ENCODE data around the gene NAPSA.
A peak's percentile ranks its signal among the peaks of the same experiment; 100 is the strongest.

The NAPSA gene

DNA sequence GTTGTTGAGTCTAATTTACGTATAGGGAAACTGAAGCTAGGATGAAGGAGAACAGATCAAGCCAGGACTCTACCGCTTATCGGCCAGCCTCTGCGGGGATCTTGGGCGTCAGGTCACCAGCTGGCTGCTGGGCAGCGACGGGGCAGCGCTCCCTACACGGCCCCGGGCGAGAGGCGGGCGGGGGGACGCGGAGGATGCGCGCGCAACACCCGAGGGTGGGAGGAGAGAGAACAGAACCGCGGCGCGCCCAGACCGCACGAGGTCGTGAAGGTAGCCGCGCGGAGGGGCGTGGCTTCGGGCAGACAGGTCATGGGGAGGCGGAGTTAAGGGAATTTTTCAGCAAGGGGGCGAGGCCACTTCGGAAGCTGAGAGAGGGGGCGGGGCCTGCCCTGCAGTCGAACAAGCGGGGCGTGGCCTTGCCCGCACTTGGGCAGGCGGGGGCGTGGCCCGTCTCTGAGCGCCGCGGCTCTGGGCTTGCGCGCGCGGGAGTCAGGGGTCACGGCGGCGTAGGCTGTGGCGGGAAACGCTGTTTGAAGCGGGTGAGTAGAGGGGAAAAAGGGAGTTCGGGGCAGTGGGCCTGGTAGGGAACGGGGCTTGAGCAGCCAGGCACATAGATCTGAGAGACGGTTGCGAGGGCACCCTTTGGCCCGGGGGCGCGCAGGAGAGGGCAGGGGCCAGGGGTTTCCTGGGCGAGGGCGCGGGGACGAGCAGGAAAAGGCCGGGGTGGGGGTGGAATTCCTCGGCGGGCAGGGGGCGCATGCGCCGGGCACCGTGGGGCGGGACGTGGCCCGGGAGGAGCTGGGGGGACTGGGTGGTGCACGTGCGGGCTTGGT is 18.6 kb upstream of the NAPSA start, which contains the start of gene POLD1:
Gene POLD1 (plus strand): TSS at position 496 of the 833 bp plus-strand sequence. CDS start 14,505 bp downstream, outside the sequence.
- peak; percentile 97 to 98 for DNase-seq

DNA sequence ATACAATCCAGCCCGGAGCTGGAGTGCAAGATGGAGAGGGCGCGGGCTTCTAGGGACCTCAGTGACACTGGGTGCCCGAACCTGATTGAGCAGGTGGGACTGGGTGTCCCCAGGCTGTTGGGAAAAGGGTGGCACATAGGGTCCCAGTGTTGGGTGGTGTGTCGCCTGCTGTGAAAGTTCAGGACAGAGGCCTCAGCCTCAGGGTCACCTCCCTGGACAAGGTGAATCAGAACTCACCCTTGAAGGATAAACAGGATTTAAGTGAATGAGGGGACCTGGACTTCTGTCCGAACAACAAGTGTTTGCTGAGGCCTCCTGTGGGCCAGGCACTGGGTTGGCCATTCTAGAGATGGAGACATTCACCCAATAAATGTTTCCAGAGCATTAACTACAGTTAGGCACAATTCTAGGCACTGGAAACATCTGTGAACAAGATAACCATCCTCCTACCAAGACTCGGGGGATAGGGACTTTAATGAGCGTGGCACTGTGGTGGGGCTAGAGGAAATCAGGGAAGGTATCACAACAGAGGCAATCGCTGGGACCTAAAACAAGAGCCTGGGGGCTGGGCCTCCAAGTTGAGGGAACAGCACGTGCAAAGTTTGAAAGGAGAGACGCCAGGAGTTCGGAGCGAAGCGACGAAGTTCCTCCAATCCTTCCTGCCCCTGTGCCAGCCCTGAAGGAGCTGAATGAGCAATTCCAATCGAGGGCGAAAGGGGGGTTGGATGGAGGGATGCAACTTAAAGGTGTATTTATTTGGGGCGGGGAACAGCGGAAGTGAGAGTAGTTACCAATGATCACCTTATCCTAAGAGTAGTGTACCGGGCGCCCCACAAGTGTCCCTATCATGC is 17.8 kb upstream of the NAPSA start:
- DNase-seq, result no peak

DNA sequence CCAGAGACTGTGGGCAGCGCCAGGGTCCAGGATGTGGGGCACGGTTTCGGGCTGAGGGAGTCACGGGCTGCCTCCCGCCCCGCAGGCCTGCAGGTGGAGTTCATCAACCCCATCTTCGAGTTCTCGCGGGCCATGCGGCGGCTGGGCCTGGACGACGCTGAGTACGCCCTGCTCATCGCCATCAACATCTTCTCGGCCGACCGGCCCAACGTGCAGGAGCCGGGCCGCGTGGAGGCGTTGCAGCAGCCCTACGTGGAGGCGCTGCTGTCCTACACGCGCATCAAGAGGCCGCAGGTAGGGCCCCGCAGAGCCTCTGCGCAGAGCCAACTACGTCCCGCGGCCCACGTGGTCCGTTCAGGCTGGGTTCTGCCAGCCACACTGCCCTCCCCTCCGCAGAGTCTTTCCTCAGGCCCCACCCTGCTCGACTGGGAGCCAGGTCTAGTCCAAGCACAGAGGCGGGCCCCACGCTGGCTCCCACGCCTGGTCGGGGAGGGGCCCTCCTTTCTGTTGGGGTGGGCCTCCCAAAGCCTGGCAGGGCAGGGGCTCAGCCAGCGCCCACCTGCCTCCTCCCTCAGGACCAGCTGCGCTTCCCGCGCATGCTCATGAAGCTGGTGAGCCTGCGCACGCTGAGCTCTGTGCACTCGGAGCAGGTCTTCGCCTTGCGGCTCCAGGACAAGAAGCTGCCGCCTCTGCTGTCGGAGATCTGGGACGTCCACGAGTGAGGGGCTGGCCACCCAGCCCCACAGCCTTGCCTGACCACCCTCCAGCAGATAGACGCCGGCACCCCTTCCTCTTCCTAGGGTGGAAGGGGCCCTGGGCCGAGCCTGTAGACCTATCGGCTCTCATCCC is 16.7 kb upstream of the NAPSA start:
- DNase-seq, result no peak

DNA sequence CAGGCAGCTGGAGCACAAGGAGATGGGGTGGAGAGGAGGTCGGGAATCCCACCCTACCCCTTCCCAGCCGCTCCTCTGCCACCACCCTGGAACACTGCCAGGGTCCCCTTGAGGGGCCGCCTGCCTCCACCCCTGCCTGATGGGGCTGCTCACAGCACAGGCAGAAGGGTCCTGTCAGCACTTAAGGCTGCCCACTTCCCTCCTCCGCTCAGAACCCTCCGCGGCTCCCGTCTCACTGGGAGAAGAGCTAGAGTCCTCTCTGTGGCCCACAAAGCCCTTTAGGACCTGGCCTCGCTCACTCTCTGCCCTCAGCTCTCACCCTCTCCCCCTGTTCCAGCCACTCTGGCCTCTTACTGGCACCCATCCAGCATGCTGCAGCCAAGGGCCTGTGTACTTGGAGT is 15.3 kb upstream of the NAPSA start:
- DNase-seq, result no peak

DNA sequence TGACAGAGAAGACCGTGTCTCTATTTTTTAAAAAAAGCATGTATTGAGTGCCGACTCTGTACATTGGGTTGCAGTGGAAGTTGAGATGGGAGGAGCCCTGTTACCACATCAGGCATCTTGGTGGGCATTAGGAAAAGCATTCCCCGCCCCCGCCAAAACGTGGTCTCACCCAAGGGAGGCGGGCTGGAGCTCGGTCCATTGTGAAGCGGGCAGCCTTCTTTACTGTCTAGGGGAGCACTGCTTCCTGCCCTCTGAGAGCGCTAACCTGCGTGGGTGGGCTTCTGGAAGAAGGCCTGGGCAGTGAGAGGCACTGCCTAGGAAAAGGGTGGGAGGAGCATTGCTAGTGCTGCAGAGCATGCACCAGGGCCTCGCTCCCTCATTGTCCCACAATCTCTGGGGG is 14.7 kb upstream of the NAPSA start:
- no peak for DNase-seq

DNA sequence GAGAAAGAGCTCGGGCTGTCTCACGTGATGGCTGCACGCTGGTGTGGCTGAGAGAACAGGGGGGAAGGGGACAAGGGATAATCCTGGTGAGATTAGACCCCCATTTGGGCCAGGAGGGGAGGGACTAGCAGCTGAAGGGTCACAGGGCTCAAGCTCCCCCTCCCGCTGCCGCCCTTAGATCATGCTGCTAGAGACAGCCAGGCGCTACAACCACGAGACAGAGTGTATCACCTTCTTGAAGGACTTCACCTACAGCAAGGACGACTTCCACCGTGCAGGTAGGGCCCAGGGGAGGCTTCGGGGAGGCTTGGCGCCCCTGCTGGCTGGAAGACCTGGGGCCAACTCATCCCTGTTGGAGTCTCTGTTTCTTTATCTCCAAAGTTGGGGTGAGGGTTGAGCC is 14.2 kb upstream of the NAPSA start:
- no peak for DNase-seq

DNA sequence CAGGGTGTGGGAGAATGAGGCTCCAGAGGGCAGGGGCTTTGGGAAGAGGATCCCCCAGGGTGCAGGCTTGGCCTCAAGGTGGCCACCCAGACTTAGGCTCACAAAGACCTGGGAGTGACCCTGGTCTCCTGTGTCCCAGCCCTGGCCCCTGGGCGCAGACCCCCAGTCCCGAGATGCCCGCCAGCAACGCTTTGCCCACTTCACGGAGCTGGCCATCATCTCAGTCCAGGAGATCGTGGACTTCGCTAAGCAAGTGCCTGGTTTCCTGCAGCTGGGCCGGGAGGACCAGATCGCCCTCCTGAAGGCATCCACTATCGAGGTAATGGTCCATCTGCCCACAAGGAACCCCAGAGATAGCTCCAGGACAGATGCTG is 13.4 kb upstream of the NAPSA start:
- no peak for DNase-seq

DNA sequence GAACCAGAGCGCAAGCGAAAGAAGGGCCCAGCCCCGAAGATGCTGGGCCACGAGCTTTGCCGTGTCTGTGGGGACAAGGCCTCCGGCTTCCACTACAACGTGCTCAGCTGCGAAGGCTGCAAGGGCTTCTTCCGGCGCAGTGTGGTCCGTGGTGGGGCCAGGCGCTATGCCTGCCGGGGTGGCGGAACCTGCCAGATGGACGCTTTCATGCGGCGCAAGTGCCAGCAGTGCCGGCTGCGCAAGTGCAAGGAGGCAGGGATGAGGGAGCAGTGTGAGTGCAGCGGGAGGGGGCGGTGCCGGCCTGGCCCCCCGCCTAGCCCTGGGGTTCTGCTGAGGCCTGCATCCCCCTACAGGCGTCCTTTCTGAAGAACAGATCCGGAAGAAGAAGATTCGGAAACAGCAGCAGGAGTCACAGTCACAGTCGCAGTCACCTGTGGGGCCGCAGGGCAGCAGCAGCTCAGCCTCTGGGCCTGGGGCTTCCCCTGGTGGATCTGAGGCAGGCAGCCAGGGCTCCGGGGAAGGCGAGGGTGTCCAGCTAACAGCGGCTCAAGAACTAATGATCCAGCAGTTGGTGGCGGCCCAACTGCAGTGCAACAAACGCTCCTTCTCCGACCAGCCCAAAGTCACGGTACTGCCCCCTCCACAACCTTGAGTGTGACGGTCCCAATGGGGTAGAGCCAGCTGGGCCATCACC is 12.9 kb upstream of the NAPSA start:
- no peak for DNase-seq

DNA sequence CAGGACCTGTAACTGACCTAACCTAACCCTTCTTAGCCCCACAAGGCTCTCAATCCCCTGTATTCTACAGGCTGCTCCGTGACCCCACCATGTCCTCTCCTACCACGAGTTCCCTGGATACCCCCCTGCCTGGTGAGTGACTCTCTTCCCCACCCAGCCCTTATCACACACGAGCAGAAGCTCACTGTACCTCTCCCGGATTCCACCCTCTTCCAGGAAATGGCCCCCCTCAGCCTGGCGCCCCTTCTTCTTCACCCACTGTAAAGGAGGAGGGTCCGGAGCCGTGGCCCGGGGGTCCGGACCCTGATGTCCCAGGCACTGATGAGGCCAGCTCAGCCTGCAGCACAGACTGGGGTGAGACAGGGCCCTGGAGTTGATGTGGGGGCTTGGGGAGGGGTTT is 12.1 kb upstream of the NAPSA start:
- no peak for DNase-seq

DNA sequence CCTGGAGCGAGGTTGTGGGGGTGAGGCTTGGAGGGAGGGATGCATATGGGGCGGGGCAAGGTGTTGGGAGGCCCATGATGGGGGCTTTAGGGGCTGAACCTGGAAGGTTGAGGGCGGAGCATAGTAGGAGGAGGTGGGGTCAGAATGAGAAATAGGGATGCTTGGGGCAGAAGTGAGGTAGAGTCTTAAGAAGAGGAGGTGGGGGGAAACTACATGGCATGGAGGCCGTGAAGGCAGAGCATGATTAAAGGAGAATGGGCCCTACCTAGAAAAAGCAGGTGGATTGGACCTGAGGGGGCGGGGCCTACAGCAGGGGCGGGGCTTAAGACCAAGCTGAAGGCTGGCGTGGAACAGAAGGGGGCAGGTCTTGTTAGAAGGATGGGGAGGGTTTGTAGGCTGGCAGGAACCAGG is 11.6 kb upstream of the NAPSA start:
- peak in 1 of 2 experiments; percentile 48 for DNase-seq

DNA sequence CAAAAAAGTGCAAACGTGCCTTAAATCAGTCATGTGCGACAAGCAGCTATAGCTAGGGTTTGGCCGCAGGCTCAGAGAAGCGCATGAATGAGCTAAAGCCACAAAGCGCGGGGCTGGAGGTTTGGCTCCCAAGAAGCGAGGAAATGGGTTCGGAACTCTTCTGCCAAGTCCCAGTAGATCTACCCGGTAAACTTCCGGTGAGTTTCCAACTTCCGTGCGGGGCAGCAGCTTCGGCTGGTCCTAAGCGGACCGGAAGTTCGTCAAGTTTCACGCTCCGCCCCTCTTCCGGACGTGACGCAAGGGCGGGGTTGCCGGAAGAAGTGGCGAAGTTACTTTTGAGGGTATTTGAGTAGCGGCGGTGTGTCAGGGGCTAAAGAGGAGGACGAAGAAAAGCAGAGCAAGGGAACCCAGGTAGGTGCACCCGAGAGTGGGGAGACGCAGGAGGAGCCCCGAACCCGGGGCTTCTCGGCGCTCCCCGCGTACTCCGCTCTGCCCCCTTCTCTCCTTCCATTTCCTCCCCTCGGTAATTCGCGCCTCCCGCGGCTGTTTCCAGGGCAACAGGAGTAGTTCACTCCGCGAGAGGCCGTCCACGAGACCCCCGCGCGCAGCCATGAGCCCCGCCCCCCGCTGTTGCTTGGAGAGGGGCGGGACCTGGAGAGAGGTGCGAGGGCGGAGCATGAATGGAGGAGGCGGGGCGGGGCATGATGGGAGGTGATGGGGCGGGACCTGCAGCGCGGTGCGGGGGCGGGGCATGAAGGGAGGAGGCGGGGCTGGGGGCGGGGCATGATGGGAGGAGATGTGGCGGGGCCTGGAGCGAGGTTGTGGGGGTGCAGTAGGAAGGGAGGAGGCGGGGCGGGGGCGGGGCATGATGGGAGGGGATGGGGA is 11.0 kb upstream of the NAPSA start, which contains the start of gene NR1H2:
Gene NR1H2 (plus strand): TSS at position 292 of the 885 bp plus-strand sequence. CDS start 1,149 bp downstream, outside the sequence.
- peak; percentile 95 to 98 for DNase-seq

DNA sequence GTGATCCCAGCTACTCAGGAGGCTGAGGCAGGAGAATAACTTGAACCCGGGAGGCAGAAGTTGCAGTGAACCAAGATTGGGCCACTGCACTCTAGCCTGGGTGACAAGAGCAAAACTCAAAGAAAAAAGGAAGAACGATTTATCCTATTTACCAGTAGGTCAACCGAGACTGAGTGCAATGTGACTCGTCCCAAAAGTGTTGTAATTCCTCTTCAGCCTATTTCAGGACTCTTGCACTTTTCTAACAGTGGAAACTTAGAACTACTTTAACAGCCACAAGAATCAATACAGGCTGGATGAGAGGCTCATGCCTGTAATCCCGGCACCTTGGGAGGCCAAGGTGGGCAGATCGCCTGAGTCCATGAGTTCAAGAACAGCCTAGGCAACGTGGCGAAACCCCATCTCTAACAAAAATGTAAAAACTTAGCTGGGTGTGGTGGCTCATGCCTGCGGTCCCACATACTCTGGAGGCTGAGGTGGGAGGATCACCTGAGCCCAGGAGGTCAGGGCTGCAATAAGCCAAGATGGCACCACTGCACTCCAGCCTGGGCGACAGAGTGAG is 6.6 kb upstream of the NAPSA start:
- DNase-seq, result no peak

DNA sequence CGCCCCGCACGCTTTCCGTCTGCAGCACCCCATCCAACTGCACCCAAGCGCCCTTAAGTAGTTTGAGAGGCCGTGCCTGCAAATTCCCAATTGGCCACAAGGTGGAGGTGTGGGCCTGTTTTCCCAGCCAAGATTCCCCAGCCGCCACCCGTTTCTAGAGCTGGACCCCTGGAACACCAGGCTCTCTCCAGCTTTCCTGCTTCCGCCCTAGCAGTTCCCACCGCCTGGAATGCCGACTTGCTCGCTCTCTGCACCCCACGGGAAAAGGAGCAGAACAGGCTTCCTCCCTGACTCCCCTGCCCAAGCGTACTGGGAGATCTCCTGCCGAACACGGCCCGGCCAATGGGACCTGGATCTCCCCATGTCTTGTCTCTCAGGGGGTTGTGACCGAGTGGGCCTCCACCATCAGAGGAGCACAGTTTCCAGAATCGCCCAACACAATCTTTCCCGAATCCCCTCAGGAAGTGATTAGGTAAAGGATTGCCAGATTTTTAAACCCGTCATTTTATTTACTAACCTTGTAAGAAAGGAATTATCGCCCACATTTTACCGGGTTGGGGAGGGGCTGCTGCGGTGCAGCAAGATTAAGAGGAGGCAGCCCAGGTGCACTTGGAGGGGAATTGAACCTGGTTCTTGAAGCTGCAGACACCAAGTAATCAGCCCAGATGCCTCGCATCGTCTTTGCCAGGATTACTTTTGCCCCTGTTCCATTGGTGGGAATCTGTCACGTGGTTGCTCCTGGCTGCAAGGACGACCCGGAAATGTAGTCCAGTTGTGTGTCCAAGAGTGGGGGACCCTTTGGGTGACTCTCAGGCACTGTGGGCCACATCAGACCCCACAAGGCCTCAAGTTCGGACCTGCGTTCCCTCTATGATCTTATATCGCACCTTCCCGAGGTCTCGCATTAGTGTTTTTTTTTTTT is 3.5 kb upstream of the NAPSA start:
- DNase-seq, result peak; percentile 71 to 84

DNA sequence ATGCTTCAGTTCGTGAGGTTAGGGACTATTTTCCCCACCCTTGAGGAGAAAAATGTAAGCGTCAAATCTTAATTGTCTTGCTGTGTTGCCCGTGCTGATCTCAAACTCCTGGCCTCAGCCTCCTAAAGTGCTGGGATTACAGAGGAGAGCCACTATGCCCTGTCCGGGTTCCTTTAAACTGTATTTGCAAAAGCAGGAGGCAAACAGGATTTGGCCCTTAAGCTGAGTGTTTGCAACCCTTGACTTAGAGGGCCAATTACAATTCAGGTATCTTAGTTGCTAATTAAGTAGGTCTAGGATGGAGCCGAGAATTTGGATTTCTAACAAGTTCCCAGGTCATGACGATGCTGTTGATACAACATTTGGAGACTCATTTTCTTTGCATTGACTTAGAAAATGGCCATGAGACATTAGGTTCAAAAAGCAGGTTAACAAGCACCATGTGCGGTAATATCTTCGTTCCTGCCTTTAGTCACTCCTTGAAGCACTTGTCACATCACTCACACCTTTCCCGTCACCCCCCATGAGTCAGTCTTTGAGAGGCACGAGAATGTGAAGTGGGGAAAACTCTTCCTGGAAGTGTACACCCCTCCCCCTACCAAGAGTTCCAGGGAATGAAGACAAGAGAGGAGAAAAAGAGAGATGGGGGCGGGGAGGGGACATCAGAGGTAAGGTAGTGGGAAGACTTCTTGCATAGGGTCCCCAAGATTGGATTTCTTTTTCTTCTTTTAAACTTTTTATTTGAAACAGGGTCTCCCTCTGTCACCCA is 2.6 kb downstream of the NAPSA start:
- DNase-seq, result no peak

DNA sequence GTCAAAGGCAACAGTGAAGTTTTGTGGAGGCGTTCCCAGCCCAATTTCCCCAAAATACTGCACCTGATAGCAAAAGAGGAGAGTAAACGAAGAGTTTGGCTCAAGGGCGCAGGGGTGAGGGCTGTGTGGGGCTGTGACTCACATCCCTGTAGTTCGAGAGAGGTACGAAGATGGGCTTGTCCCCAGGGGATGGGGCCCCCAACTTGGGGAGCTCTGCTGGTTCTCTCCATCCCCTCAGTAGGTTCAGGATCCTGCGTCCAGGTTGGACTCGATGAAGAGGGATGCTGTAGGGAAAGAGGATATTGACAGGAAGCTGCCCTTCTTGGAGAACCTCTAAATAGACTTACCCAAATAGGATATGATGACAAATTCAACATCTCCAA is 3.4 kb downstream of the NAPSA start:
- no peak for DNase-seq

DNA sequence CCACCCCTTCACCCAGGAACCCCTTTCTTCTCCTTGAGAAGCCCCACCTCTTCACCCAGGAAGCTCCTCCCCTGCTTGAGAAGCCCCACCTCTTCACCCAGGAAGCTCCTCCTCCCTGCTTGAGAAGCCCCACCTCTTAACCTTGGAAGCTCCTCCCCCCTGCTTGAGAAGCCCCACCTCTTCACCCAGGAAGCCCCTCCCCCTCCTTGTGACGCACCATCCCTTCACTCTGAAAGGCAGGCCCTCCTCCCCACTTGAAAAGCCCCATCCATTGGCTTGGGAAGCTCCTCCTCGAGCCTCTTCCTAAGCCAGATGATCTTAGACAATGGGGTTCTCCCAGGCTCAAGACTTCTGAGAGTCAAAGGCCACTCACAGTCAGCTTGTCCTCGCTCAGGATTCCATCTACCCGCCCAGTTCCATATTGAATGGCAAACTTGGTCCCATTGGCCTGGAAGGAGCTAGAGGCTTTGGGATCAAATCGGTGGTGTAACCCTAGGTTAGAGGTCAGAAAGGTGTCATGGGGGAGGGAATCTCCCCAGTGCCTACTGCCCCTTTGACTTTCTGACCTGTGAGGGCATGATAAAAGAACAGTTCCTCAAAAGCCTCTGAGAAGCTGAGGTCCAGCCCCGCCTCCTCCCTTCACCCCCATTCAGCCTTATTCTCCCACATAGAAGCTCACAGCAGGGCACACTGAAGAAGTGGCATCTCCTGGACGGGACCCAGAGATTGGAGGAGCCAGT is 4.0 kb downstream of the NAPSA start:
- DNase-seq, result no peak

DNA sequence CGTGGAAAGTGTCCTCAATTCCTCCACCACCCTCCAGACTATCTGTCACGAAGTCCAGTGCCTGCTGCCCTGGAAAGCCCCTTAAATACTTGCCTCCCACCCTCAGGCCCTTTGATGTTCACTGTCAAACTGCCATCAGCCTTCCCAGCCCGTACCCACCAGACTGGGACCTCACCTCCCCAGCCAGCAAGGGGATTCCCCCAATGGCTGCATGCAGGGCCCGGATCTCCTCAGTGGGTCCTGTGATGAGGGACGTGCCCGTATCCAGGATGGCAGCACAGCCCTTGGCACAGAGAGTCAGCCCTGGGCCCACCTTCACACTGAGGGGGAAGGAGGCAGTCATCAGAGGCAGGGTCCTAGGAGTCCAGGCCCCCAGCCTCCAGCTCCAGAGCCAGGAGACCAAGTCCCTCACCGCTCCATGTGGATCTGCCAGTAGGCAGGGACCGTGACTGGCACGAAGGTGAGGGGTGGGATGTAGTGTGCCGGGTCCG is 6.1 kb downstream of the NAPSA start:
- no peak for DNase-seq
